T-cell (primary cell): ENCODE results near the gene MAN1C1. TPM values are rescaled to one million over a fixed set of nuclear protein-coding genes. Genes with fewer than 3 reads are reported as not detected.

Experiments
- ATAC-seq, 4 experiments: fragments of 200-7000 bp in 3 of 4; fragments of 150-1000 bp in 1 of 4; cut with Tn5 transposase; replicated peaks in 1 of 4; 1 replicate in 3 of 4; 2 replicates in 1 of 4; pipeline ENCODE4 v1.10.0; 2021; ENCODE audit warnings: moderate library complexity in 3 of 4, mild to moderate bottlenecking in 2 of 4, moderate number of reproducible peaks in 1 of 4
- CTCF ChIA-PET, 2 donors: fragments of 300-600 bp; sonication (Branson Sonifier 250); formaldehyde crosslinking; loops; one replicate each; lab custom pipeline; 2022; ENCODE audit warnings: antibody characterized with exemption in 2 of 2; lab: Charles Lee
- POLR2A ChIA-PET, 2 donors: fragments of 300-600 bp; sonication (Branson Sonifier 250); formaldehyde crosslinking; loops; one replicate each; lab custom pipeline; 2022; ENCODE audit warnings: antibody characterized with exemption in 2 of 2; lab: Charles Lee
- DNase-seq, 35 experiments: peaks; one replicate each; pipeline versions ENCODE4 v3.0.0 to v3.0.0-alpha.2; 2013 to 2023
- H3K27ac ChIP-seq: one replicate; pipeline ENCODE4 v1.5.1; 2013; ENCODE audit warnings: low read length
- H3K27me3 ChIP-seq, 2 experiments: replicated peaks in 1 of 2; 1 replicate in 1 of 2; 2 replicates in 1 of 2; pipeline versions ENCODE4 v1.6.1 to v1.7.0; 2013; ENCODE audit warnings: low read length in 1 of 2, mixed read lengths in 1 of 2; ENCODE audit not compliant: control insufficient read depth in 2 of 2, insufficient read depth in 2 of 2; ENCODE audit errors: extremely low read depth in 1 of 2
- H3K36me3 ChIP-seq, 2 donors: 1 replicate in 1 of 2; 2 replicates in 1 of 2; pipeline versions ENCODE4 v1.6.1 to v1.7.0; 2013; ENCODE audit warnings: low read length in 1 of 2; ENCODE audit not compliant: control insufficient read depth in 2 of 2, insufficient read depth in 1 of 2; ENCODE audit errors: extremely low read depth in 1 of 2
- H3K4me1 ChIP-seq, 2 experiments: 1 replicate in 1 of 2; 2 replicates in 1 of 2; pipeline versions ENCODE4 v1.6.1 to v1.7.0; 2013; ENCODE audit warnings: low read length in 2 of 2, mixed read lengths in 1 of 2; ENCODE audit not compliant: insufficient read depth in 2 of 2, control insufficient read depth in 1 of 2; ENCODE audit errors: extremely low read depth in 1 of 2
- H3K4me3 ChIP-seq, 2 donors: 1 replicate in 1 of 2; 2 replicates in 1 of 2; pipeline versions ENCODE4 v1.5.1 to v1.7.0; 2013; ENCODE audit warnings: mild to moderate bottlenecking in 2 of 2, low read length in 1 of 2, moderate library complexity in 1 of 2; ENCODE audit not compliant: control insufficient read depth in 1 of 2; ENCODE audit errors: extremely low read depth in 1 of 2
- H3K9me3 ChIP-seq: 2 replicates; pipeline ENCODE4 v1.7.0; 2013
- H3K27ac Mint-ChIP-seq, 2 donors: one replicate each; pipeline ENCODE4 v1.8.0; 2020 to 2021; ENCODE audit warnings: mild to moderate bottlenecking in 2 of 2, mixed read lengths in 2 of 2
- H3K27me3 Mint-ChIP-seq, 2 donors: one replicate each; pipeline ENCODE4 v1.8.0; 2021 to 2022; ENCODE audit warnings: mixed read lengths in 2 of 2
- H3K36me3 Mint-ChIP-seq: one replicate; pipeline ENCODE4 v1.8.0; 2021; ENCODE audit warnings: mixed read lengths
- H3K4me1 Mint-ChIP-seq, 3 donors: one replicate each; pipeline ENCODE4 v1.8.0; 2020 to 2022; ENCODE audit warnings: mixed read lengths in 3 of 3, mild to moderate bottlenecking in 1 of 3
- H3K4me3 Mint-ChIP-seq, 3 donors: one replicate each; pipeline ENCODE4 v1.8.0; 2020 to 2022; ENCODE audit warnings: mild to moderate bottlenecking in 3 of 3, mixed read lengths in 3 of 3, moderate library complexity in 3 of 3
- H3K9me3 Mint-ChIP-seq, 3 donors: one replicate each; pipeline ENCODE4 v1.8.0; 2020 to 2022; ENCODE audit warnings: mixed read lengths in 3 of 3
- WGBS: methylation state at CpG from one replicate; pipeline ENCODE4 v1.1.5; 2013; ENCODE audit warnings: missing lambda C conversion rate; ENCODE audit not compliant: insufficient coverage; 5-methylcytosine and 5-hydroxymethylcytosine counted together
- total RNA-seq, 35 experiments: library from RNA in 6 of 35; stranded (reverse) in 6 of 35; fragments of 120-200 nt in 1 of 35; gene quantifications; one replicate each; pipeline versions ENCODE4 v1.2.1 to v1.2.4 and lab custom pipeline; 2013 to 2026

Gene MAN1C1
- total RNA-seq, 5 donors from 2014 or later (not counting 1 experiment from before 2014, with no cell fraction given), result 57.5 to 90.5 (median 65.5) TPM

GRCh38 chr1:25804244-25804963, 187.8 kb downstream of the MAN1C1 start:
- ATAC-seq (no peak), DNase-seq (no peak)
- Mint-ChIP-seq H3K4me1 (peaks cover 28 to 42% (median 35%) of the 10 kb centered on the region in 3 donors), H3K27me3 (no peaks in the 10 kb centered on the region), H3K9me3 (no peaks in the 10 kb centered on the region), H3K36me3 (peaks cover 14% of the 10 kb centered on the region), H3K4me3 (no peak overlapping the region), H3K27ac (no peak overlapping the region)
- ChIA-PET CTCF (interaction anchor here in 1 of 2 donors (0.6 kb wide), 1 partner anchor 61 kb away, joined by 9 read pairs; no protein-coding TSS in a partner anchor), POLR2A (interaction anchor here in 1 of 2 donors (0.5 kb wide), 1 partner anchor 373 kb away, joined by 4 read pairs; no protein-coding TSS in a partner anchor)
- Histone ChIP-seq H3K9me3 (no peaks in the 10 kb centered on the region), H3K4me3 (no peak overlapping the region), H3K4me1 (peaks cover 7 to 34% of the 10 kb centered on the region in 2 experiments), H3K36me3 (peaks cover 13 to 27% of the 10 kb centered on the region in 2 donors), H3K27me3 (no peaks in the 10 kb centered on the region), H3K27ac (no peak overlapping the region)
- WGBS, result 80% methylated on average over 1 of the region's 10 CpGs

DNA sequence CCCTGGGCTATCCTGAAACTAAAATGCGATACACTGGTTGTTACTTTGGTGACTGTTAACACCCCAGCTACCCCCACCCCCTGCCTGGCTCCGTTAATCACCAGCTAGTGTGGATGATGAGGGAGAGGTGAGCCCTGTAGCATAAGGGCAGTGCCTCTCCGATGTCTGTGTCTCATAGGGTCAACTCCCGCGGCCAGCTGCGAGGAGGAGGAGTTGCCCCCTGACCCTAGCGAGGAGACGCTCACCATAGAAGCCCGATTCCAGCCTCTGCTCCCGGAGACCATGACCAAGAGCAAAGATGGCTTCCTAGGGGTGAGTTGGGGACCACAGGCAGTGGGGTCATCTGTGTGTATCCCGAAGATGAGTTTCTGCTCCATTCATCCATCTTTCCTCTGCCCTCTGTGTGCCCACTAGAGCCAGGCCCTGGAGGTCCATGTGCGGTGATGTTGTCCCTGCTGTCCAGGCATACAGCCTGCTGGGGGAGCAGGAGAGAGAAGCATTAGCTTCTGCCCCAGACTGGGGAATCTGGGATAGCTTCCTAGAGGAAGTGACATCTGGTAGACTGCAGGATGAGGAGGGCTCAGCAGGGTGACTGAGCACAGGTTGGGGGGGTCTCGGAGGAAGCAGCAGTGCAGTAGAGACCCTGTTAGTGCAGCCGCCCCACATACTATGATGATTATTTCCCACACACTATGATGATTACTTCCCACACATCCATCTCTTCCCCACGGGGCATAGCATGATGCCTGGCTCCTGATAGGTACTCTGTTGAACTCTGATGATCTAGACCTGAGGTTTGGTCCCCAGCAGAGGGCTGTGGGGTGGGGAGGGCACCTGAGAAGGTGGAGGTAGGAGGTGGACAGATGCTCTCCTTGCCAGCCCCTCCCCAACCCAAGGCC, 188.6 kb downstream of the MAN1C1 start:
- ChIA-PET POLR2A (interaction anchor here in 1 of 2 donors (0.6 kb wide), 1 partner anchor 17 kb away, joined by 3 read pairs; no protein-coding TSS in a partner anchor), CTCF (no interaction called here)
- Histone ChIP-seq H3K36me3 (peaks cover 20 to 34% of the 10 kb centered on the region in 2 donors), H3K27ac (no peak overlapping the region), H3K9me3 (no peaks in the 10 kb centered on the region), H3K27me3 (no peaks in the 10 kb centered on the region), H3K4me1 (peaks cover 5 to 29% of the 10 kb centered on the region in 2 experiments), H3K4me3 (no peak overlapping the region)
- H3K4me3 Mint-ChIP-seq, result no peak overlapping the region
- no peak for DNase-seq
- peaks cover 26 to 38% (median 31%) of the 10 kb centered on the region in 3 donors for H3K4me1 Mint-ChIP-seq
- peaks cover 14% of the 10 kb centered on the region for H3K36me3 Mint-ChIP-seq
- H3K9me3 Mint-ChIP-seq, result no peaks in the 10 kb centered on the region
- no peak overlapping the region for H3K27ac Mint-ChIP-seq
- no peak for ATAC-seq
- 100% methylated on average over 5 of the region's 15 CpGs for WGBS
- no peaks in the 10 kb centered on the region for H3K27me3 Mint-ChIP-seq

DNA sequence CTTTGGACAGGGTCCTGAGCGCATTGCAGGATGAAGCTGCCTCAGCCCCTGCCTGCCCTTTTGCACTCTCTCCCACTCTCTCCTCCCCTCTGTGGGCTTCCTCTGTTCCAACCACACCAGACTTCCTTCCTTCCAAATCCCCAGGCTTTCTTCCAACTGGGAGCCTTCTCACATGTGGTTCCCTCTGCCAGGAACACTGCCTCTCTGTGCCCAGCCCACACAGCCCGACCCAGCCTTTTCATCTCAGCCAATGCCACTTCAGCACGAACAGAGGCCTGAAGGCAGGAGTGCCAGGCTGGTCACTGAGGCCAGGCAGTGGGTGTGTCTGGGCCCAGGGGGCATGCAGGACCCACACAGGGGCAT, 189.3 kb downstream of the MAN1C1 start:
- ChIA-PET POLR2A (interaction anchor here in 1 of 2 donors (0.6 kb wide), 1 partner anchor 16 kb away, joined by 3 read pairs; no protein-coding TSS in a partner anchor), CTCF (no interaction called here)

DNA sequence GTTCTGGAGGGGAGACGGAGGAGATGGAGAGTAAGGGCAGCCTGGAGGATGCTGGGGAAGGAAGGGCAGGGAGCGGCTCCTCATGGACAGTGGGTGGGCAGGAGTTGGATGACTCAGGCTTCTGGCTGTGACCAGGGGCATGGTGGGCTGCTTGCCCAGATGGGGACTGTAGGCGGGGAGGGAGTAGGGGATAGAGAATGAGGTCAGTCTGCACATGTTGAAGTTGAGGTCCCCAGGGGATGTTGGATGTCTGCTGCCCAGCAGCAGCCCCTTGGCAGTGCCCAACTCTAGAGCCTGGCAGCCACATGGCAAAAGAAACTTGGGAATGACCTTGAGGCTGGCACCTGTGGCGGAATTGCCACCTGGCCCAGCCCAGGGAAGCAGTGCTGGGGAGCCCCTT, 189.8 kb downstream of the MAN1C1 start:
- H3K36me3 Mint-ChIP-seq, result peaks cover 14% of the 10 kb centered on the region
- no peak for DNase-seq
- H3K4me3 Mint-ChIP-seq, result no peak overlapping the region
- H3K27ac Mint-ChIP-seq, result no peak overlapping the region
- H3K9me3 Mint-ChIP-seq, result no peaks in the 10 kb centered on the region
- 94% methylated on average over 3 of the region's 4 CpGs for WGBS
- ChIA-PET CTCF (interaction anchor here in 1 of 2 donors (0.7 kb wide), 1 partner anchor 47 kb away, joined by 4 read pairs; no protein-coding TSS in a partner anchor), POLR2A (interaction anchor here in 1 of 2 donors (0.6 kb wide), 1 partner anchor 16 kb away, joined by 3 read pairs; no protein-coding TSS in a partner anchor)
- Histone ChIP-seq H3K27ac (no peak overlapping the region), H3K9me3 (no peaks in the 10 kb centered on the region), H3K27me3 (no peaks in the 10 kb centered on the region), H3K4me1 (peaks cover 0 to 27% of the 10 kb centered on the region in 2 experiments), H3K36me3 (peaks cover 20 to 37% of the 10 kb centered on the region in 2 donors), H3K4me3 (no peak overlapping the region)
- no peaks in the 10 kb centered on the region for H3K27me3 Mint-ChIP-seq
- peaks cover 25 to 35% (median 32%) of the 10 kb centered on the region in 3 donors for H3K4me1 Mint-ChIP-seq
- no peak for ATAC-seq

More for the DNA sequence above, 189.3 kb downstream of the MAN1C1 start:
- Histone ChIP-seq H3K4me3 (no peak overlapping the region), H3K36me3 (peaks cover 20 to 36% of the 10 kb centered on the region in 2 donors), H3K9me3 (no peaks in the 10 kb centered on the region), H3K27me3 (no peaks in the 10 kb centered on the region), H3K27ac (no peak overlapping the region), H3K4me1 (peaks cover 2 to 29% of the 10 kb centered on the region in 2 experiments)
- peak overlapping the region in 1 of 2 donors; percentile 16 for H3K27ac Mint-ChIP-seq
- H3K4me3 Mint-ChIP-seq, result no peak overlapping the region
- 77% methylated on average over 3 of the region's 3 CpGs for WGBS
- no peak for DNase-seq
- peaks cover 26 to 36% (median 32%) of the 10 kb centered on the region in 3 donors for H3K4me1 Mint-ChIP-seq
- no peaks in the 10 kb centered on the region for H3K9me3 Mint-ChIP-seq
- peaks cover 14% of the 10 kb centered on the region for H3K36me3 Mint-ChIP-seq
- no peaks in the 10 kb centered on the region for H3K27me3 Mint-ChIP-seq
- no peak for ATAC-seq

- Histone ChIP-seq H3K4me3 (no peak overlapping the region), H3K27me3 (no peaks in the 10 kb centered on the region), H3K27ac (no peak overlapping the region), H3K36me3 (peaks cover 20 to 40% of the 10 kb centered on the region in 2 donors), H3K4me1 (peaks cover 0 to 15% of the 10 kb centered on the region in 2 experiments), H3K9me3 (no peaks in the 10 kb centered on the region)
- Mint-ChIP-seq H3K9me3 (no peaks in the 10 kb centered on the region), H3K4me1 (peaks cover 16 to 23% (median 21%) of the 10 kb centered on the region in 3 donors), H3K27ac (peak overlapping the region in 1 of 2 donors; percentile 39), H3K27me3 (no peaks in the 10 kb centered on the region), H3K36me3 (peaks cover 14% of the 10 kb centered on the region), H3K4me3 (no peak overlapping the region)
- ATAC-seq (no peak), DNase-seq (no peak)
- POLR2A ChIA-PET, result interaction anchor here in 1 of 2 donors (0.7 kb wide), 1 partner anchor 79 kb away, joined by 3 read pairs; no protein-coding TSS in a partner anchor
- CTCF ChIA-PET, result interaction anchor here in 1 of 2 donors (0.5 kb wide), 1 partner anchor 184 kb away, joined by 3 read pairs; no protein-coding TSS in a partner anchor
- 97% methylated on average over 16 of the region's 20 CpGs for WGBS
These were observed 191.1 kb downstream of the MAN1C1 start for GRCh38 chr1:25807480-25808390.
